HepG2 (cell line): ENCODE data around the gene SLC45A3. TPM values are rescaled to one million over a fixed set of nuclear protein-coding genes. Genes with fewer than 3 reads are reported as not detected.
A peak's percentile ranks its signal among the peaks of the same experiment; 100 is the strongest.

Source experiments
- BCLAF1 ChIP-seq: fragments of 450-650 bp; IDR thresholded peaks from 2 replicates; pipeline ENCODE4 v1.6.1; 2017; ENCODE audit warnings: mild to moderate bottlenecking
- DPF2 ChIP-seq: sonication (generic); formaldehyde crosslinking; IDR thresholded peaks from 2 replicates; pipeline ENCODE4 v1.4.0; 2020; ENCODE audit warnings: mild to moderate bottlenecking, low read depth, missing genetic modification reagents, borderline replicate concordance
- ELF1 ChIP-seq: sonication (generic); formaldehyde crosslinking; IDR thresholded peaks from 2 replicates; pipeline ENCODE4 v1.4.0; 2020; ENCODE audit warnings: missing genetic modification reagents
- FOXK1 ChIP-seq: sonication (generic); formaldehyde crosslinking; IDR thresholded peaks from 2 replicates; pipeline ENCODE4 v1.4.0; 2020; ENCODE audit warnings: low read depth, missing genetic modification reagents, borderline replicate concordance
- MXI1 ChIP-seq: IDR thresholded peaks from 3 replicates; pipeline ENCODE4 v1.6.1; 2012; ENCODE audit warnings: low read depth, low read length, inconsistent platforms, borderline replicate concordance
- MYPOP ChIP-seq: sonication (generic); formaldehyde crosslinking; IDR thresholded peaks from 2 replicates; pipeline ENCODE4 v1.8.1; 2023; ENCODE audit warnings: mild to moderate bottlenecking, moderate library complexity, missing genetic modification reagents
- PPARG ChIP-seq: conservative IDR thresholded peaks from 2 replicates; pipeline ENCODE4 v1.6.1; 2016; ENCODE audit warnings: missing biosample characterization, missing genetic modification reagents
- REPIN1 ChIP-seq: sonication (generic); formaldehyde crosslinking; IDR thresholded peaks from 2 replicates; pipeline ENCODE4 v1.8.0; 2022; ENCODE audit warnings: missing genetic modification reagents, low read depth, mild to moderate bottlenecking, borderline replicate concordance
- REST ChIP-seq, 2 experiments: IDR thresholded peaks; 2 replicates each; pipeline ENCODE4 v1.6.1; 2011 to 2012; ENCODE audit warnings: low read length in 2 of 2, borderline replicate concordance in 1 of 2, low read depth in 1 of 2, mild to moderate bottlenecking in 1 of 2, moderate library complexity in 1 of 2
- SIX1 ChIP-seq: sonication (generic); formaldehyde crosslinking; IDR thresholded peaks from 2 replicates; pipeline ENCODE4 v1.4.0; 2020; ENCODE audit warnings: missing genetic modification reagents, borderline replicate concordance
- SOX13 ChIP-seq, 3 experiments: fragments of 450-650 bp in 1 of 3; sonication (generic) in 1 of 3; formaldehyde crosslinking in 1 of 3; IDR thresholded peaks in 2 of 3; conservative IDR thresholded peaks in 1 of 3; 2 replicates each; pipeline versions ENCODE4 v1.5.0 to v1.6.1; 2016 to 2020; ENCODE audit warnings: antibody characterized with exemption in 1 of 3, mild to moderate bottlenecking in 1 of 3, missing compliant biosample characterization in 1 of 3, missing genetic modification reagents in 1 of 3, moderate library complexity in 1 of 3
- SRSF1 ChIP-seq: fragments of 200-400 bp; formaldehyde crosslinking; optimal IDR thresholded peaks from 2 replicates; pipeline ENCODE3; 2017; ENCODE audit warnings: mild to moderate bottlenecking, low read depth, low read length, moderate library complexity
- TBX2 ChIP-seq: sonication (generic); formaldehyde crosslinking; IDR thresholded peaks from 2 replicates; pipeline ENCODE4 v1.5.0; 2020; ENCODE audit warnings: missing genetic modification reagents, mild to moderate bottlenecking, borderline replicate concordance
- TBX3 ChIP-seq: fragments of 450-650 bp; IDR thresholded peaks from 2 replicates; pipeline ENCODE4 v1.6.1; 2017; ENCODE audit warnings: antibody characterized with exemption, mild to moderate bottlenecking, inconsistent platforms, borderline replicate concordance
- THAP11 ChIP-seq: IDR thresholded peaks from 2 replicates; pipeline ENCODE4 v1.6.1; 2016; ENCODE audit warnings: missing biosample characterization, missing genetic modification reagents
- ZMAT3 ChIP-seq: sonication (generic); formaldehyde crosslinking; conservative IDR thresholded peaks from 2 replicates; pipeline ENCODE4 v1.7.0; 2021; ENCODE audit warnings: missing genetic modification reagents
- ZNF576 ChIP-seq: sonication (generic); formaldehyde crosslinking; IDR thresholded peaks from 2 replicates; pipeline ENCODE4 v1.4.0; 2020; ENCODE audit warnings: mild to moderate bottlenecking, missing genetic modification reagents
- ZNF724P ChIP-seq: sonication (generic); formaldehyde crosslinking; IDR thresholded peaks from 2 replicates; pipeline ENCODE4 v1.8.0; 2022; ENCODE audit warnings: missing genetic modification reagents, borderline replicate concordance
- ZNF780A ChIP-seq: sonication (generic); formaldehyde crosslinking; IDR thresholded peaks from 2 replicates; pipeline ENCODE4 v1.8.0; 2022; ENCODE audit warnings: mild to moderate bottlenecking, missing genetic modification reagents, moderate library complexity
- polyA plus RNA-seq, 8 experiments: library from polyadenylated mRNA; depleted of rRNA in 3 of 8; stranded (reverse) in 7 of 8; unstranded in 1 of 8; fragments of >200 nt; fragmentation: Illumina TruSeq in 4 of 8; extraction: Trizol in 4 of 8; gene quantifications; 2 replicates each; pipeline versions ENCODE4 v1.2.1 to v1.2.3, GENCODE V29; 2011 to 2016; ENCODE audit warnings: low read depth in 4 of 8, missing spikeins in 1 of 8, mixed read lengths in 1 of 8; ENCODE audit not compliant: insufficient read depth in 1 of 8
- total RNA-seq, 5 experiments: library from RNA; depleted of rRNA; stranded (reverse); fragments of >200 nt; fragmentation: Illumina TruSeq; extraction: Trizol; gene quantifications; 2 replicates each; pipeline ENCODE4 v1.2.3, GENCODE V29; 2016; ENCODE audit warnings: low read depth in 1 of 5

The SLC45A3 gene
- total and polyA plus RNA-seq, 2 of the 13 experiments (the other 11 are each of a cell fraction or from before 2014, with no cell fraction given): 3.4 to 4.1 TPM

GRCh38 chr1:205631010-205631767, 49.1 kb downstream of the SLC45A3 start (continued):
- no peak for TF ChIP-seq ZNF780A (CRISPR knock-in tag)
- TF ChIP-seq ELF1 (CRISPR knock-in tag): peak; percentile 33; the same call in 1 of the 2 replicates
- peak; percentile 40; the same call in 1 of the 2 replicates for TF ChIP-seq MYPOP (CRISPR knock-in tag)
- TF ChIP-seq SOX13 (IDR thresholded peaks at IDR 0.05): no peak
- TF ChIP-seq SOX13 (CRISPR knock-in tag; conservative IDR thresholded peaks at IDR 0.05 in 1 of 2, IDR thresholded peaks at IDR 0.05 in 1 of 2): 0 out of 4 replicates have a peak, but pooled peaks of 1 of the 2 experiments have one; percentile 7
- peak; percentile 73; the same call in 1 of the 2 replicates for TF ChIP-seq TBX2 (CRISPR knock-in tag)
- TF ChIP-seq DPF2 (CRISPR knock-in tag): no peak
- TF ChIP-seq PPARG (CRISPR knock-in tag): no peak
- no peak for TF ChIP-seq ZNF576 (CRISPR knock-in tag)
- peak in 1 of 2 experiments; percentile 33; a peak in 1 of 4 replicates for TF ChIP-seq REST (IDR thresholded peaks at IDR 0.05; ENCODE audit: borderline replicate concordance in 1 of 2, low read depth in 1 of 2, low read length in 2 of 2)
- TF ChIP-seq MXI1: peak; percentile 56; the same call in 1 of the 3 replicates
- no peak for TF ChIP-seq ZNF724P (CRISPR knock-in tag)
- peak; percentile 72 for TF ChIP-seq THAP11 (CRISPR knock-in tag)
- TF ChIP-seq FOXK1: peak; percentile 13; the same call in 1 of the 2 replicates
- TF ChIP-seq TBX3: peak; percentile 54; the same call in 1 of the 2 replicates
- peak; percentile 99 for TF ChIP-seq SIX1
- no peak for TF ChIP-seq SRSF1
- TF ChIP-seq ZMAT3 (CRISPR knock-in tag): peak; percentile 69; the same call in 1 of the 2 replicates
- TF ChIP-seq REPIN1: 0 out of 2 replicates have a peak, but pooled peaks have one; percentile 16
- no peak for TF ChIP-seq BCLAF1
